ENCODE data around the gene SYT15.

DNA sequence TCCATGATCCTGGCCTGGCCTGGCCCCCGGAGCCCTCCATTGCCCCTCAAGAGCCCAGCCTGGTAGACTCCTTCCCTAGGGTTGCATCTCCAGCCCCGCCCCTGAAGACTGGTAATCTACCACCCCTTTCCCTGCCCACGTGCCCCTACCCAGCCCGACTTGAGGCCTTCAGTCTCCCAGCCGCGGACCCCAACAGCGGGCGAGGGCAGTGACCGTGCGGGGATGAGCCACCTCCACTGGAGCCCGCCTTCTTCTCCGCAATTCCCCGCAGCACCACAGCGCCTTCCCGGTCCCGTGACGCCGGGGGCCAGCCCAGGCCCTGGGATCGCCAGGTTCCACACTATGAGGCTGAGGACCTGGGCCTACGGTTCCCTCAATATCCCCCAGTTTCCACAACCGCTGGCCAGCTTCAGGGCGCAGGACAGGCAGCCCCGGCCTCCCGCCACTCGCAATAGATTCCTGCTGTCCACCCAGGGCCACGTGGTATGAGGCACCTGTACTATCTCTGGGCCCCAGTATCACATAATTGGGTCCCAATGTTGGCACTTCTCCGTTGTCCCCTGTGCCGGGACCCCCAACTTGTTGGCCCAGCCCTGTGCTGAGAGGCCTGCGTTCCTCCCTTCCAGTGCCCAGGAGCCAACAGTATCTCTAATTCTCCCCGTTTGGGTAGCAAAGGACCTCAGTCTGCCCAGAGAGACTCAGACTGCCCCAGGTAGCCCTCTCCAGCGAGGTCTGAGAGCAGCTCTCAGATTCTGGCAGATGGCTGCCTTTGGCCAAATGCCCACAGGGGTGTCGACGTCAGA is 21.4 kb upstream of the SYT15 start:
- TF ChIP-seq CTCF (IDR thresholded peaks at IDR 0.05), result no peak
- TF ChIP-seq POLR2A (IDR thresholded peaks at IDR 0.05), result no peak

All from testis (tissue), 2 donors.